GM12872 (cell line): ENCODE data around the gene NAV3.

ENCODE experiments used
- CTCF ChIP-seq: IDR thresholded peaks from 3 replicates; pipeline ENCODE4 v1.5.1; 2011; ENCODE audit warnings: low read depth, mild to moderate bottlenecking, low read length, moderate library complexity; ENCODE audit not compliant: insufficient read depth

Gene NAV3

DNA sequence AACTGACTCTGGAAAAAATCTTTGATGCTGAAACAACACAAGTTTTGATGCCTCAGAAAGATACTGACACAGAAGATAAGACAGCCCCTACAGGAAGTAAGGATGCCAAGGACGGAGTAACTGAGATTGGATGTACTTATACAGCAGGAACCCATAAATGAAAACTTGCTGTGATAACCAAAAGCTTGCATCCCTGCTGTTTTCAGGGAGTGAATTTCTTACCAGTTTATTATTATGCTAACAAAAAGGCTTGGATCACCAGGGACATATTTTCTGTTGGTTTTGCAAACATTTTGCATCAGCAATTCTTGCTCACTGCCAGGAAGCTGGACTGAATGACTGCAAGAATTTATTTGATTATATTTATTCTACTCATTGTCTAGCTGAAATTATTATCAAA lies 197.7 kb downstream of the NAV3 start:
- TF ChIP-seq CTCF, result no peak

DNA sequence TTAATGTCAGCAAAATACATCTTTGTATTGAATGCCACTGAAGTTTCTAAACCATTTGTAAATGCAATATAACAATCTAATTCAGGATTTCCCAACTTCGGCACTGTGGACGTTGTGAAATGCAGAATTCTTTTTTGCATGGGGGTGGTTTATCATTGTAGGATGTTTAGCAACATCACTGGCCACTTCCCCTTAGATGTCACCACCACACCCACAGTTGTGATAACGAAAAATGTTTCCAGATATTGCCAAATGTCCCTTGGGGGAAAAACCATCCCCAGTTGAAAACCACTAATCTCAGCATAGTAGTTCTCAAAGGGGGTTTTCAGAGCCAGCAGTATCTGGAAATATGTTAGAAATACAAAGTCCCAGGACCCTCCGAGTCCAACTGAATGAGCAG lies 203.3 kb downstream of the NAV3 start:
- no peak for TF ChIP-seq CTCF

DNA sequence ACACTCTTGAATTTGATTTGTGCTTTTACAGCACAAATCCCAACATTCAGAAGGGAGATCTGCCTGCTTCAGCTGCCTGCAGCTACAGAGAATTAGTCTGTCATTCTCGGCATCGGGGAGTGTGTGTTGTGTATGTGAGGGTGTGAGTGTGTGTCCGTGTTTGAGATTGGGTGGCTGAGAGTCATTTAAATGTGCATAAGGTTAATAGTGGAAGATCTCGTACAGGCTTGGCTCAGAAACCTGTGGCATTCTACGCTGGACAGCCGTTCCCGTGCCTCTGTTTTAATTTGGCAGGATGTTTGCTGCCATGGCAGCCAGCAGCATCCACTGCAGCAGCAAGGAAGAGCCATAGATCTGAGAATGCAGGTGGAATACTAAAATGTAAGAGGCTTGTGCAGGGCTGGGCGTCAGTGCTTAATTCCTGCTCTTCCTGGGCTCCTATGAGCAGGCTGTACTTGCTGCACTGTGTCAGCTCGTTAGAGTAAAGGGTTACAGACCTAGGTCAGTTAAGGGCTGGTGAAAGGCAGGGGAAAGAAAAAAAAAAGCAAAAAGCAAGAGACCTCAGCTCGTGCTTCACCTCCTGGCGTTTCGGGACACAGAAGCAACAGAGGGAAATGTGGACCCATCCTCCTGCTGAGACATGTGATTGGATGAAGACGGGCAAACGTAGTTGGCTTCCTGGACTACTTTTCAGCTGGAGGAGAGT lies 205.4 kb downstream of the NAV3 start:
- no peak for TF ChIP-seq CTCF

DNA sequence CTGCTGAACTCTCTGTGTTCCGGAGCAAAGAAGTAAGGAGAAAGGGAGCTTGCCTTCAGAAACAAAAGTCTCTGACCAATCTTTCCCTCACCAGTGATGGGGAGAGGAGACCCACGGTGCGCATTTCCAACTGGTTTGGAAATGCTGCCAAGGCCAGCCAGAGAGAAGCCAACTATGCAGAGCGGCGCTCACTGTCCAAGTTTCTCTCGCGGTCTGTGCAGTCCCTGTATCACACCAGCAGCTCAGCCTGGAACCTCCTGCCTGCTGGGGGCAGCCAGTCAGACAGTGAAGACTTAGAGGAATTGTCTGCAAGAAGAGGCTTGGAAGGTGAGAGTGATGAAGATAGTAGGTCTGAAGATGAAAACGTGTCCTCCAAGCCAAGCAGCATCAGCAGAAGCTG lies 206.2 kb downstream of the NAV3 start:
- TF ChIP-seq CTCF, result no peak

DNA sequence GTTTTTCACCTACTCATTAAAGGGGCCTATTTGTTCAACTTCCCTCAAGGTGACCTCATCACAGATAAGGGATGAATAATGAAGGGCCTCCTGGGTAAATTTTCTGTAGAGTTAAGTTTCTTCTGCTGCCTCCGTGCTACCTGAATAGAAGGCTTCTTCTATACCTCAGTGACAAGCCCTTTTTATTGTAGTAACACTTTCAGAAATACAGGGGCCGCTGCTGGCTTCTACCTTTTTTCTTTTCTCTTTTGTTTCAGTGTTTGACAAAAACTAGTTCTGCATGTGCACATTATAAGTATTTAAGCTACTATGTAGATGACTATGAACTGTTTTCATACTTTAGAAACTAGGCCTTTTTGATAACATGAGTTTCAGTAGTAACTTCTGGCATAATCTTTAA lies 207.0 kb downstream of the NAV3 start:
- no peak for TF ChIP-seq CTCF

GRCh38 chr12:78038541-78038940 lies 207.8 kb downstream of the NAV3 start:
- no peak for TF ChIP-seq CTCF

- TF ChIP-seq CTCF, result no peak
Observed at GRCh38 chr12:78038986-78039385, 208.3 kb downstream of the NAV3 start.
